Left cardiac atrium (tissue), 4 donors: ENCODE data around the gene ACTR1A. TPM values are rescaled to one million over a fixed set of nuclear protein-coding genes. Genes with fewer than 3 reads are reported as not detected.
A peak's percentile ranks its signal among the peaks of the same experiment; 100 is the strongest.
"Not testable (repeated sequence)": the region's sequence is repeated elsewhere in the genome, so short reads cannot be mapped to it uniquely, and the experiment has no call there.

Experiments used
- ATAC-seq, 2 donors: fragments of 200-7000 bp; cut with Tn5 transposase; one replicate each; pipeline ENCODE4 v1.9.1; 2020; ENCODE audit warnings: mild to moderate bottlenecking in 2 of 2, moderate library complexity in 2 of 2
- DNase-seq: peaks from one replicate; pipeline ENCODE4 v3.0.0-alpha.2; 2020
- intact Hi-C, 2 donors: fragments of 100-400 bp; cut with DNase I; formaldehyde crosslinking; loops; one replicate each; pipeline versions ENCODE4 v1.14.1 to v1.15.1; 2022 to 2023
- long read RNA-seq: library from polyadenylated mRNA; unstranded; transcript quantifications from one replicate; pipeline ENCODE4 v2.0.0, GENCODE V29; 2021
- total RNA-seq, 2 donors: library from RNA; stranded (reverse); fragmentation: NEBNext Ultra II Directional; extraction: Animal tissue kit (Norgen Biotek cat#: 25700); gene quantifications; one replicate each; pipeline ENCODE4 v1.2.1, GENCODE V29; 2021
- donor health status: DM: no; HTN: yes; CAD: no.
- donor health status: DM: no; HTN: yes; CAD: no; lungs with severe emphysema.
- donor health status: DM: yes; HTN: yes; CAD: no.
- donor health status: Dilated cardiomyopathy.

The ACTR1A gene
- 100 to 1,000 TPM in 1 of 2 donors, 10 to 100 TPM in 1; 89.2 to 101 TPM for total RNA-seq
- long read RNA-seq, transcript ACTR1A-201 (11 exons, 2,829 nt): major isoform, 215 of 254 reads
- long read RNA-seq, partial matches to known transcripts: 7 of 254 reads
- long read RNA-seq, other reads (novel, unspliced or antisense): 31 of 254 reads

- intact Hi-C loops: loop anchor here (2.0 to 10.0 kb wide), 2 partner anchors 82 kb away; no protein-coding TSS in a partner anchor
- ATAC-seq (peak; percentile 78 to 88), DNase-seq (peak; percentile 97)
Measured at GRCh38 chr10:102502337-102503151, at the start of gene ACTR1A. Gene ACTR1A, minus strand, starts transcription at chr10:102502712. Its CDS starts 65 bp downstream, at chr10:102502647.

DNA sequence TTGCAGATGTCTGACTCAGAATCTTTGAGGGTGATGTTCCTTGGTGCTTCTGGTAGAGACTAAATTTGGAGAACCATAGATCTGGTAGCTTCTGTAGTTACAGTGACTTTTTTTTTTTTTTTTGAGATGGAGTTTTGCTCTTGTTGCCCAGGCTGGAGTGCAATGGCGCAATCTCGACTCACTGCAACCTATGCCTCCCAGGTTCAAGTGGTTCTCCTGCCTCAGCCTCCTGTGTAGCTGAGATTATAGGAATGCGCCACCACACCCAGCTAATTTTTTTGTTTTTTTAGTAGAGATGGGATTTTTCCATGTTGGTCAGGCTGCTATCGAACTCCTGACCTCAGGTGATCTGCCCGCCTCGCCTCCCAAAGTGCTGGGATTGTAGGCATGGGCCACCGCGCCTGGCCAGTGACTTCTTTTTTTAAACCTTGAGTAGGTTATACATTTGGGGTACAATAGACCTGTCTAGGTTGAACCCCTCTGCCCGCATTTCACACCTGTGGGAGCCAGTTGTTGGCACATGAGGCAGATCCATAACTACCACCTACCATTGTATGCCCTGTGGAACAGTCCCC is 48.2 kb upstream of the ACTR1A start:
- ATAC-seq (no peak), DNase-seq (no peak)
- intact Hi-C loops: no loop called here

DNA sequence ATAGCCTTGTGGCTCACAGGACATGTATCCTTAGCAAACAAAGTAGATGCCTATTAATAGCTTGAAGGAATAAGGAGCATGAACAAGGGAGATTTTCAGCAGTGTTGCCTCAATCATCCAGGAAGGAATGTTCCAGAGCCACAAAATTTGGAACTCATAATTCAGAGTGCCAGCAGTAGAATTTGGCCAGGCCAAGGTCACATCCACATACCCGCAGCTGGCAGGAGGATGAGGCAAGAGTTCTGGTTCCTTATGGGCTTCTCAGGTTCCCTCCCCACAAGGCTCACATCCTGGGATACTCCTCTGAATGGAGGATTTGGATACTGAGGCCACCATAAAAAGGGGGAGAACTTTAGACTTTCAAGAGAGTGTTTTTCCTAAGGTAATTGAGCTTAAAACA is 47.0 kb upstream of the ACTR1A start:
- ATAC-seq: no peak

DNA sequence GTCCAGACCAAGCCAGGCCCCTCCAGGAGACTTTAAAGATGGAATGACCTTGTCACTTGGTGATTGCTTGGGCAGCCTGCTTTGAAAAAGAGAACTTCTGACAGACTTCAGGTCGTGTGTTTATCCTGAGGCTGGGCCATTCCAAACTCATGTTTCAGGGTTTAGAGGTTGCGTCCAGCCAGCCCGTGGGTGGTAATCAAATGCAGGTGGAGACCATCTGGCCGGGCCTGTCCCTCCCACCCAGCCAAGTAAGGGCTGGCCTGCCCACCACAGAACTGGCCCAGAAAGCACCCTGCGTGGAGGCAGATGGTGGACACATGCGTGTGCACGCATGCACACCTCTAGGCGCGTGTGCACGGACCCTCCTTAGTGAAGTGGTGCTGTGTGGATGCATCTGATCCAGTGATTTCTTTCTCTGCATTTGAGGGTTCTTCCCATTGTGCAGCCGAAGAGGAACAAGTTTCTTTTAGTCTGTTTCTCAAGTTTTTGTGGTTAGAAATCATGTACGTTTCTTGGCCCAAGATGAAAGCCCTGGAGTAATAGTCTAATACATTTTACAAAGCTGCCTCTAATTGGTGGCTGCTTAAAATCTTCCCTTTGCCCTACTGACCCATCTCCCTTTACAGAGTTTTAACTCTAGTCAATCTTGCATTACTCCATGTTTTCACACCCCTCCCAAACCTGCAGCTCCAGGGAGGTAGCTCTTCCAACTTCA is 44.3 kb upstream of the ACTR1A start:
- intact Hi-C loops: no loop called here
- DNase-seq (no peak), ATAC-seq (peak in 1 of 2 donors; percentile 31)

More for the DNA sequence above, 47.0 kb upstream of the ACTR1A start:
- no peak for DNase-seq
- intact Hi-C loops: no loop called here

DNA sequence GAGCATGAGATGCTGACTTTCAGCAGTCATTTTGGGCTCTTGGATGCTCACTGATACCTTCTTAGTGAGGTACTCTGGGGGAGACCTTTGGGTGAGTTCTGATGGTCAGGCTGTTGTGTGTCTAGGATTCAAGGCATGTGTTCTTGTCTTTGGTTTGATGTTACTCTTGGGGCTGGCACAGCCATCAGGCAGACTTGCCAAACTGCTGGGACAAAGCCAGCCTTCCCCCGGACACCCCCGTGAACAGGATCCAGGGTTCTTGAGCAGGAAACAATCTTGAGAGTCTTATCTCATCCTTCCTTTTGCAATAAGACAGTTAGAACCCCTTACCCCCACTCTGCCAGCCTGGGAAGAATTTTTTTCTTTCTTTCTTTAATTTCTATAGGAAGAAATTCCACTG is 43.5 kb upstream of the ACTR1A start:
- intact Hi-C loops: no loop called here
- ATAC-seq: no peak
- DNase-seq: no peak

DNA sequence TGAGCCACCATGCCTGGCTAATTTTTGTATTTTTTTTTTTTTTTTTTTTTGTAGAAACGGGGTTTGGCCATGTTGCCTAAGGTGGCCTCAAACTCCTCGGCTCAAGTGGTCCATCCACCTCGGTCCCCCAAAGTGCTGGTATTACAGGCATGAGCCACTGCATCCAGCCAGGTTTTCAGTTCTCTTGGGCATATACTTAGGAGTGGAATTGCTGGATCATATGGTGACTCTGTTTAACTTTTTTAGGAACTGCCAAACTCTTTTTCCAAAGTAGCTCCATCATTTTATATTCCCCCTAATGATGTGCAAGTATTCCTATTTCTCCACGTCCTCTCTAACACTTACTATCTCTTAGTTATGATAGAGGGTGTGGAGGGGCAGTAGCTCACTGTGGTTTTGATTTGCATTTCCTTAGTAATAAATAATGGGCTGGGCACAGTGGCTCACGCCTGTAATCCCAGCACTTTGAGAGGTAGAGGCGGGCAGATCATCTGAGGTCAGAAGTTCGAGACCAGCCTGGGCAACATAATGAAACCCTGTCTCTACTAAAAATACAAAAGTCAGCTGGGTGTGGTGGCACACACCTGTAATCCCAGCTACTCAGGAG is 42.9 kb upstream of the ACTR1A start:
- DNase-seq (no peak), ATAC-seq (no peak)
- intact Hi-C loops: no loop called here

DNA sequence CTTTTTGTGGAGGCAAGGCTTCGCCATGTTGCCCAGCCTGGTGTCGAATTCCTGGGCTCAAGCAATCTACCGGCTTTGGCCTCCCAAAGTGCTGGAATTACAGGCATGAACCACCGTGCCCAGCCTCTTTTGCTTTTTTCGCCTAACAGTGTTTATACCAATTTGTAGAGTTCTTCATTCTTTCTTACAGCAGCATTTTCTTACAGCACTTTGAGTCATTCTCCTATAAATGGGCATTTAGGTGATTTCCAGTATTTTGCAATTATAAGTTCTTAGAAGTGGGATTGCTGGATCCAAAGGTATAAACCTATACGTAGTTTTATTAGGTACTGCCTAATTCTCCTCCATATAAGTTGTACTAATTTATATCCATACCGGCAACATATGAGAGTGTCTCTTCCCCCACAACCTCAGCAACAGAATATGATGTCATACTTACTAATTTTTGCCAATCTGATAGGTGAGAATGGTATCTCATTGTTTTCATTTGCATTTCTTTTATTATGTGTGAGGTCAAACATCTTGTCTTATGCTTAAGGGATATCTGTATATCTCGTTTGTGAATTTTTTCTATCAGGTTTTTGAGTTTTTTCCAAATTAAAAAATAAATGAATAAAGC is 40.4 kb upstream of the ACTR1A start:
- DNase-seq (no peak), ATAC-seq (no peak)
- intact Hi-C loops: no loop called here

- peak in 1 of 2 donors; percentile 33 for ATAC-seq
- DNase-seq: no peak
- intact Hi-C loops: no loop called here
Measured at GRCh38 chr10:102540023-102540422, 37.5 kb upstream of the ACTR1A start.

GRCh38 chr10:102538811-102539210 is 36.3 kb upstream of the ACTR1A start:
- intact Hi-C loops: no loop called here
- ATAC-seq: no peak
- no peak for DNase-seq

- intact Hi-C loops: no loop called here
- DNase-seq: no peak
- ATAC-seq: no peak
Measured at GRCh38 chr10:102537948-102538347, 35.4 kb upstream of the ACTR1A start.

DNA sequence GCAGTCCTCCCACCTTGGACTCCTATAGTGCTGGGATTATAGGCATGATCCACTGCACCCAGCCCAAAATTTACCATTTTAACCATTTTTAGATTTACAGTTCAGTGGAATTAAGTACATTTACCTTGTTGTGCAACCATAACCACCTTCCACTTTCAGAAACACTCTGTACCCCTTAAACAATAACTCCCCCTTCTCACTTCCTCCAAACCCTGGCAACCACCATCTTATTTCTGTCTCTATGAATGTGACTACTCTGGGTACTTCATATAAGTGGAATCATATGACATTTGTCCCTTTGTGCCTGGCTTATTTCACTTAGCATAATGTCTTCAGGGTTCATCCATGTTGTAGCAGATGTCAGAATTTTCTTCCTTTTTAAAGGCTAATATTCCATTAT is 34.9 kb upstream of the ACTR1A start:
- intact Hi-C loops: no loop called here
- no peak for DNase-seq
- no peak for ATAC-seq

- ATAC-seq (no peak), DNase-seq (no peak)
- intact Hi-C loops: no loop called here
Measured at GRCh38 chr10:102535481-102536147, 33.1 kb upstream of the ACTR1A start.

DNA sequence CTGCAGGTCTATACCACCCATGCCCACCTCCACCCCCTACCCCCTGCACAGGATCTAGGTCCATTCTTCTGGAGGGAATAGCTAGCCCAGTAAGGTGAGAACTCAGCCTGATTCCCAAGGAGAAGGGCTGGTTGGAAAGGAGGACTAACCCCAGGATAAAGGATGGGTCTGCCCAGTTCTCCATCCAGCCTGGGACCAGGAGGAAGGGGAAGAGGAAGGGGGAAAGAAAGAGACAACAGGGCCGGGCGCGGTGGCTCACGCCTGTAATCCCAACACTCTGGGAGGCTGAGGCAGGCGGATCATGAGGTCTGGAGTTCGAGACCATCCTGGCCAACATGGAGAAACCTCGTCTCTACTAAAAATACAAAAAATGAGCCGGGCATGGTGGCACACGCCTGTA is 32.5 kb upstream of the ACTR1A start:
- DNase-seq, ATAC-seq, intact Hi-C loops: not testable (repeated sequence)

GRCh38 chr10:102534333-102534732 is 31.8 kb upstream of the ACTR1A start:
- no peak for DNase-seq
- ATAC-seq: no peak
- intact Hi-C loops: no loop called here

DNA sequence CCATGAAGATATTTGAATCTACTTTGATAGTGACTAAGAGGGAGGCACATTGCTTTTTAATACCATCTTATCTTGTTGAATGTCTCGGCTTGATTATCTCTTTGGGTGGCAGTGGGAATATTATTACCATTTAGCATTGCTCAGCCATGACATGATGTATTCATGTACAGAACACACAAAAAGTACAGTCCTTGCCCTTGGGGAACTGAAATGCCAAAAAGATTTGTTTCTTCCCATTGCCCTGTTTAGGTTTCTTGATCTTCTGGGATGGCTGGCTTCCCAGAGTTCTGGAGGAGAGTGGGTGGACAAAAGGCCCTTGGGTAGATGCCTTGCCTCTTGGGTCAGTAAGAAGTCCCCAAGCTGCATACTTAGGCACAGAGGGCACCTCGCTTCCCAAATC is 25.0 kb upstream of the ACTR1A start:
- ATAC-seq (no peak), DNase-seq (no peak)
- intact Hi-C loops: no loop called here

- DNase-seq: no peak
- intact Hi-C loops: no loop called here
- ATAC-seq: no peak
Measured at GRCh38 chr10:102524746-102525145, 22.2 kb upstream of the ACTR1A start.

DNA sequence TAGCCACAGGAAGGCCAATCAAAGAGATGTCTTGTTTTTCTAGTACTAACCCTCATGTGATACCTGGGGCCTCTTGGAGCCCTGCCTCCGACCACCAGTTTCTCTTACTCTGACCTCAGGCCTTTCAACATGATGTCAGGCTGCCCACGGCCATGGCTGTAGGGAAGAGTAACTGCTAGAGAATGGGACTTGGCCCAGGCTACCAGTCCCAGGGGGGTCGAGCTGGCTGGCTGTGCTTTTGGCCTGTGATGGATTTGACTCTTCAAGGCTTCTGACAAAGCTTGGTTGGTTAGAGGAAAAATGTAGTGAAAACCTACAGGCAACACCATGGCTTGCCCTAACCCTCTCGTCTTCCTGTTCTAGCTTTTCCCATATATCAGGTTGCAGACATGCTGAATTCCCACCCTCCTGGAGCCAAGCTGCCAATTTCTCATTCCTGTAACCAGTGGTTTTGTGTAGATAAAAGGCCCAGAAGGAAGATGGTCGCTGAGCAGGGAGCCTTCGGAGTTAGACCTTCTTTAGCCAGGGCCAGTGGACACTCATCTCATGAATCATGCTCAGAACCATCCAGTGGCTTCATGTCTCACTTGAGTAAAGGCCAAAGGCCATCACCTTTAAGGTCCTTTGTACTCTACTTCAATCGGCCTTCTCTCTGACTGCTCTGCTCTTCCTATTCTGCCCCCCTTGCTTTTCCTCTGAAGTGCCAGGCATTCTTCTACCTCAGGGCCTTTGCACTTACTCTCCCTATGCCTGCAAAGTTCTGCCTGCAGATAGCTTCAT is 20.9 kb upstream of the ACTR1A start:
- intact Hi-C loops: no loop called here
- DNase-seq: peak; percentile 50
- ATAC-seq: peak; percentile 35 to 87

GRCh38 chr10:102522874-102523249 is 20.4 kb upstream of the ACTR1A start:
- DNase-seq (no peak), ATAC-seq (no peak)
- intact Hi-C loops: no loop called here
